Gastroesophageal sphincter (tissue), 4 donors: ENCODE results near the gene SCD. TPM values are rescaled to one million over a fixed set of nuclear protein-coding genes. Genes with fewer than 3 reads are reported as not detected.

Experiments
- ATAC-seq: fragments of 150-250 bp; one replicate; pipeline ENCODE4 v1.9.1; 2016; ENCODE audit warnings: mild to moderate bottlenecking, moderate library complexity
- H3K27ac ChIP-seq, 4 donors: fragments of 200-600 bp; sonication (generic) in 3 of 4; 1 replicate in 3 of 4; 2 replicates in 1 of 4; pipeline ENCODE4 v1.5.1; 2016 to 2019
- H3K27me3 ChIP-seq: fragments of 200-600 bp; sonication (generic); one replicate; pipeline ENCODE4 v1.5.1; 2019
- H3K36me3 ChIP-seq, 2 donors: fragments of 200-600 bp; sonication (generic); one replicate each; pipeline ENCODE4 v1.5.1; 2019; ENCODE audit warnings: control low read depth in 1 of 2
- H3K4me1 ChIP-seq, 3 donors: fragments of 200-600 bp; sonication (generic); 1 replicate in 2 of 3; 2 replicates in 1 of 3; pipeline ENCODE4 v1.5.1; 2016 to 2019; ENCODE audit warnings: control low read depth in 2 of 3
- H3K4me3 ChIP-seq, 2 donors: fragments of 200-600 bp; sonication (generic); one replicate each; pipeline ENCODE4 v1.5.1; 2019; ENCODE audit warnings: mild to moderate bottlenecking in 1 of 2, moderate library complexity in 1 of 2
- H3K9me3 ChIP-seq, 3 donors: fragments of 200-600 bp; sonication (generic); one replicate each; pipeline ENCODE4 v1.5.1; 2017 to 2019; ENCODE audit warnings: control low read depth in 2 of 3
- EP300 ChIP-seq: sonication (generic); formaldehyde crosslinking; IDR thresholded peaks from one replicate; pipeline ENCODE4 v1.6.1; 2017; ENCODE audit warnings: antibody characterized with exemption, mild to moderate bottlenecking
- POLR2A ChIP-seq, 2 donors: fragments of 450-650 bp; IDR thresholded peaks; one replicate each; pipeline ENCODE4 v1.6.1; 2017; ENCODE audit warnings: antibody characterized with exemption in 2 of 2, mild to moderate bottlenecking in 2 of 2, moderate library complexity in 1 of 2
- POLR2AphosphoS5 ChIP-seq: sonication (generic); formaldehyde crosslinking; IDR thresholded peaks from one replicate; pipeline ENCODE4 v1.6.1; 2017; ENCODE audit warnings: antibody characterized with exemption
- WGBS, 2 donors: methylation state at CpG; one replicate each; pipeline ENCODE4 v1.1.5; 2018; ENCODE audit warnings: low coverage in 1 of 2; 5-methylcytosine and 5-hydroxymethylcytosine counted together
- total RNA-seq, 4 donors: library from RNA; depleted of rRNA; stranded (reverse); fragments of >200 nt; gene quantifications; one replicate each; pipeline ENCODE4 v1.1.0, GENCODE V29; 2016
- TF ChIP-seq, protein P1 (sequence below), 4 experiments: fragments of 200-600 bp in 2 of 4; fragments of 450-650 bp in 2 of 4; sonication (generic) in 1 of 4; IDR thresholded peaks; one replicate each; pipeline ENCODE4 v1.5.1; 2017 to 2019; ENCODE audit warnings: antibody characterized with exemption in 4 of 4, mild to moderate bottlenecking in 2 of 4, moderate library complexity in 2 of 4

Gene SCD
- total RNA-seq, 4 donors from 2014 or later: 9.1 to 25.2 (median 14.0) TPM

DNA sequence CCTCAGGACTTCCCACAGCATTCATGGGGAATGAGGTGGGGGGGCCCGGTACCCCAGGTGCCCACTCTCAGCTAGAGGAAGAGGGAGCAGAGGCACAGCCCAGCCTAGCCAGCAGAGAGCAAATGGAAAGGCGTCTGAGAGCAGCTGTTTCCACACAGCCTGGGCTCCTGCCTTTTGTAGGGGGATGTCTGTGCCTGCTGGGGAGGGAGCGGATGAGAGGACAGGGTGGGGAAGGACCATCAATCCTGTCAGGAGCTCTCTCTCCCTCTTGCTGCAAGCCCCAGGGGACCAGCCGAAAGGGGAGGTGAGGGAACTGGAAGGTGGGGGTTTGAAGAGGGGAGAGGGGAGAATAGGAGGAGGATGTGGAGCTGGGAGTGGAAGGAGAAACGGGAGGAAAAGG is 17.0 kb upstream of the SCD start, which contains the start of gene PKD2L1:
PKD2L1 (minus strand) TSS at position 150 of the 400 bp plus-strand sequence; CDS start at position 25, 125 bp downstream.
- ATAC-seq: no peak
- Histone ChIP-seq H3K27me3 (peaks cover 67% of the 10 kb centered on the region), H3K36me3 (no peaks in the 10 kb centered on the region), H3K9me3 (no peaks in the 10 kb centered on the region), H3K27ac (no peak within 1 kb of the TSS), H3K4me1 (no peaks in the 10 kb centered on the region), H3K4me3 (no peak within 1 kb of the TSS)
- TF ChIP-seq, protein P1, sequence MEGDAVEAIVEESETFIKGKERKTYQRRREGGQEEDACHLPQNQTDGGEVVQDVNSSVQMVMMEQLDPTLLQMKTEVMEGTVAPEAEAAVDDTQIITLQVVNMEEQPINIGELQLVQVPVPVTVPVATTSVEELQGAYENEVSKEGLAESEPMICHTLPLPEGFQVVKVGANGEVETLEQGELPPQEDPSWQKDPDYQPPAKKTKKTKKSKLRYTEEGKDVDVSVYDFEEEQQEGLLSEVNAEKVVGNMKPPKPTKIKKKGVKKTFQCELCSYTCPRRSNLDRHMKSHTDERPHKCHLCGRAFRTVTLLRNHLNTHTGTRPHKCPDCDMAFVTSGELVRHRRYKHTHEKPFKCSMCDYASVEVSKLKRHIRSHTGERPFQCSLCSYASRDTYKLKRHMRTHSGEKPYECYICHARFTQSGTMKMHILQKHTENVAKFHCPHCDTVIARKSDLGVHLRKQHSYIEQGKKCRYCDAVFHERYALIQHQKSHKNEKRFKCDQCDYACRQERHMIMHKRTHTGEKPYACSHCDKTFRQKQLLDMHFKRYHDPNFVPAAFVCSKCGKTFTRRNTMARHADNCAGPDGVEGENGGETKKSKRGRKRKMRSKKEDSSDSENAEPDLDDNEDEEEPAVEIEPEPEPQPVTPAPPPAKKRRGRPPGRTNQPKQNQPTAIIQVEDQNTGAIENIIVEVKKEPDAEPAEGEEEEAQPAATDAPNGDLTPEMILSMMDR (IDR thresholded peaks at IDR 0.05): no peak
- no peak for TF ChIP-seq EP300
- TF ChIP-seq POLR2A (IDR thresholded peaks at IDR 0.05): no peak
- TF ChIP-seq POLR2AphosphoS5: no peak
- WGBS, 2 donors: 30% methylated on average over 1 of the region's 5 CpGs; no CpG with 5 or more reads in 1 of the 2 donors

DNA sequence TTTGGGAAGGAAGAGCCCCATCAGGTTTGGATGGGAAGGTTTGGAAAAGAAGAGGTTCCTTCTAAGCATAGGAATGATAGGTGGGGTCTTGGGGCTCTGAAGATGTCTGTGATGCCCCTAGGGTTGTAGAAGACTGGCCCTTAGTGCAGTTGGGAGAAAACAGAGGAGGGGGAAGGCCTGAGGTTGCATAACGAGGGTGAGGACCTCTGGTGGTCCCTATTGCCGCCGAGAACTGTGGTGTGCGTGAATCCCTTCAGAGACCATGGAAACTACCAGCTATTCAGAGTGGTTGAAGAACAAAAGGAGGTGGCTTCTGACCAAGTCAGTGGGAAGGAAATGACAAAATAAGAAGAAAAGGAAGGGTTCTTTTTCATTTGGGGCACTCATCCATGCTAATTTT is 13.9 kb upstream of the SCD start:
- Histone ChIP-seq H3K9me3 (no peaks in the 10 kb centered on the region), H3K27ac (no peak overlapping the region), H3K27me3 (peaks cover 59% of the 10 kb centered on the region), H3K4me3 (no peak overlapping the region), H3K4me1 (no peaks in the 10 kb centered on the region), H3K36me3 (no peaks in the 10 kb centered on the region)
- no peak for ATAC-seq
- TF ChIP-seq POLR2A (IDR thresholded peaks at IDR 0.05): no peak
- TF ChIP-seq, protein P1 (IDR thresholded peaks at IDR 0.05): no peak
- TF ChIP-seq POLR2AphosphoS5: no peak
- TF ChIP-seq EP300: no peak
- 52 to 65% methylated on average over 4 of the region's 4 CpGs for WGBS, 2 donors

DNA sequence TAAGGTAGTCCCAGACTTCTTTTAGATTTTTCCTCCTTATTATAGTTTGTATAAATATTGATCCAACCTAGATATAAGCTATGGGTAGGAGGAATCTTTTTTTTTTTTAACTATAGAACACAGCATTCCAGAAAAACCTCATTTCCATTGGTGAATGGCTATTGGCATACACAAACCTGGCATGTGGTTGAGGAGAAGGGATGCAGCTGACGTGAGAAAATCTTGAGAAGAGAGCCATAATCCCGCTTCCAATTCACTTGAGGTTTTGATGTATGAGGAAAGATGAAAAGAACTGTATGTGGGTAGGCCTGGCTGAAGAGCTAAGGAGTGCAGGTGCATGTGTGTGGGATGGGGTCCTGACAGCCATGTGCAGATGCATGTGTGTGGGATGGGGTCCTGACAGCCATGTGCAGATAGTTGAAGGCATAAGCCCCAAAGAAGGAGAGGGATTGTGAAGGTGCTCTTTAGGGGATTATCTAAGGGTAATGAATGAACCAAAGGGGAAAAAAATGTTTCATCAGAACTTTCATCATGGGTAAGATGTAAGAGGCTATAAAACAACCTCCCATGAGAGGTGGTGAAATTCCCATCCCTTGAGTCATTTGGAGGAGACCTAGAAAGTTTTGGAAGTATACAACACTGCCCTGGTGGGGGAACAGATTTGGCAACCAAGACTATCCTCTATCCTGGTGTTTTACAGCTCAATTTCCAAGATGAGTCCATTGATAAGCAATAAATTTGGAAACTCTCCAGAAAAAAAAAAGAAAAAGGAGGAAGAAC is 13.2 kb upstream of the SCD start:
- Histone ChIP-seq H3K27me3 (peaks cover 59% of the 10 kb centered on the region), H3K36me3 (no peaks in the 10 kb centered on the region), H3K4me1 (no peaks in the 10 kb centered on the region), H3K27ac (no peak overlapping the region), H3K4me3 (no peak overlapping the region), H3K9me3 (no peaks in the 10 kb centered on the region)
- TF ChIP-seq POLR2AphosphoS5 (no peak), EP300 (no peak), POLR2A (IDR thresholded peaks at IDR 0.05) (no peak)
- TF ChIP-seq, protein P1 (IDR thresholded peaks at IDR 0.05): no peak
- no peak for ATAC-seq
- 37 to 64% methylated on average over 2 of the region's 2 CpGs for whole genome bisulfite sequencing, 2 donors

DNA sequence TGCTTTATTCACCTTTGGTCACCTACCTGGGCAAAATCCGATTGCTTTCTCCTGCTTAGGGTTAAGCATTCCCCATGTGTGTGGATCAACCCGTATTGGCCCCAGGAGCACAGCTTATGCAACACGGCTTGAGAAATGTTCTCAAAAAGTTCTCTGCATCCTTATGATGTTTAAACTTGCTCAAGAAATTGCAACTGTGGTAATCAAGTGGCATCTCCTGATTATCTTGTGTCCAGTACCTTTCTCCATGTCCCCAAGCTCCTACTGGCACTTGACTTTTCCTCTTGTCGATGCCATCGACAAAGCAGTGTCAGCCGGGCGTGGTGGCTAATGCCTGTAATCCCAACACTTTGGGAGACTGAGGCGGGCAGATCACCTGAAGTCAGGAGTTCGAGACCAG is 12.3 kb upstream of the SCD start:
- ATAC-seq: no peak
- 60 to 77% methylated on average over 2 to 4 of the region's 9 CpGs for WGBS, 2 donors
- H3K36me3 ChIP-seq: no peaks in the 10 kb centered on the region
- no peak overlapping the region for H3K27ac ChIP-seq
- TF ChIP-seq, protein P1 (IDR thresholded peaks at IDR 0.05): no peak
- TF ChIP-seq EP300 (no peak), POLR2A (IDR thresholded peaks at IDR 0.05) (no peak), POLR2AphosphoS5 (no peak)
- no peaks in the 10 kb centered on the region for H3K9me3 ChIP-seq
- no peaks in the 10 kb centered on the region for H3K4me1 ChIP-seq
- peaks cover 52% of the 10 kb centered on the region for H3K27me3 ChIP-seq
- no peak overlapping the region for H3K4me3 ChIP-seq
